H1 (cell line): ENCODE measurements around the gene NHSL2. TPM values are rescaled to one million over a fixed set of nuclear protein-coding genes. Genes with fewer than 3 reads are reported as not detected.

ENCODE experiments used
- CTCF ChIA-PET: fragments of 300-600 bp; sonication (Branson Sonifier 250); formaldehyde crosslinking; loops from one replicate; lab custom pipeline; 2021; ENCODE audit not compliant: partially characterized antibody; lab: Charles Lee
- POLR2A ChIA-PET: fragments of 300-600 bp; sonication (Branson Sonifier 250); formaldehyde crosslinking; loops from one replicate; lab custom pipeline; 2021; ENCODE audit warnings: inconsistent platforms; ENCODE audit not compliant: partially characterized antibody; lab: Charles Lee
- DNase-seq, 2 experiments: peaks; one replicate each; pipeline versions ENCODE4 v3.0.0 to v3.0.0-alpha.2; 2010 to 2022; ENCODE audit warnings: low spot score in 2 of 2, low read depth in 1 of 2, mixed read lengths in 1 of 2
- FAIRE-seq: peaks from 2 replicates; lab custom pipeline; 2011; peaks lifted over from hg19 to GRCh38; lab: Jason Lieb, UNC
- H2AFZ ChIP-seq: 2 replicates; pipeline ENCODE4 v1.8.1; 2012; ENCODE audit warnings: low read length, inconsistent platforms
- H2AK5ac ChIP-seq: 2 replicates; pipeline ENCODE4 v1.6.1; 2013; ENCODE audit warnings: low read depth, low read length
- H2BK120ac ChIP-seq: replicated peaks from 2 replicates; pipeline ENCODE3; 2013; ENCODE audit warnings: low read depth, low read length, inconsistent platforms
- H2BK12ac ChIP-seq: 2 replicates; pipeline ENCODE4 v1.6.1; 2013; ENCODE audit warnings: low read depth, low read length
- H2BK15ac ChIP-seq: 2 replicates; pipeline ENCODE4 v1.6.1; 2013; ENCODE audit warnings: low read length
- H2BK20ac ChIP-seq: 2 replicates; pipeline ENCODE4 v1.6.1; 2013; ENCODE audit warnings: low read length
- H2BK5ac ChIP-seq: 2 replicates; pipeline ENCODE4 v1.6.1; 2013; ENCODE audit warnings: low read depth, low read length
- H3K14ac ChIP-seq: 2 replicates; pipeline ENCODE4 v1.6.1; 2013; ENCODE audit warnings: inconsistent platforms; ENCODE audit not compliant: insufficient read length
- H3K18ac ChIP-seq: 2 replicates; pipeline ENCODE4 v1.6.1; 2013; ENCODE audit warnings: low read length; ENCODE audit errors: extremely low read depth
- H3K23ac ChIP-seq: 2 replicates; pipeline ENCODE4 v1.6.1; 2013; ENCODE audit warnings: inconsistent platforms; ENCODE audit not compliant: insufficient read length
- H3K23me2 ChIP-seq: 2 replicates; pipeline ENCODE4 v1.6.1; 2013; ENCODE audit warnings: low read depth, low read length
- H3K27ac ChIP-seq: 2 replicates; pipeline ENCODE4 v1.6.1; 2011; ENCODE audit warnings: low read depth, low read length, inconsistent platforms
- H3K27me3 ChIP-seq, 4 experiments: replicated peaks in 1 of 4; 1 replicate in 1 of 4; 2 replicates in 3 of 4; pipeline versions ENCODE4 v1.6.1 to v1.8.1; 2011 to 2013; ENCODE audit warnings: low read length in 3 of 4, mild to moderate bottlenecking in 3 of 4, inconsistent platforms in 2 of 4, mixed read lengths in 2 of 4, moderate library complexity in 1 of 4; ENCODE audit not compliant: control insufficient read depth in 3 of 4, insufficient read depth in 3 of 4; ENCODE audit errors: extremely low read depth in 1 of 4
- H3K36me3 ChIP-seq, 4 experiments: 2 replicates each; pipeline versions ENCODE4 v1.6.1 to v1.8.1; 2011 to 2013; ENCODE audit warnings: mild to moderate bottlenecking in 4 of 4, low read length in 3 of 4, moderate library complexity in 2 of 4, control low read depth in 1 of 4, inconsistent platforms in 1 of 4; ENCODE audit not compliant: insufficient read depth in 4 of 4, control insufficient read depth in 2 of 4
- H3K4ac ChIP-seq: replicated peaks from 2 replicates; pipeline ENCODE3; 2013; ENCODE audit warnings: low read length, low read depth, mixed read lengths, inconsistent platforms; ENCODE audit not compliant: insufficient read length
- H3K4me1 ChIP-seq, 4 experiments: replicated peaks in 1 of 4; 1 replicate in 1 of 4; 2 replicates in 3 of 4; pipeline versions ENCODE4 v1.6.1 to v1.8.1; 2011 to 2013; ENCODE audit warnings: low read length in 3 of 4, inconsistent platforms in 2 of 4, mixed read lengths in 1 of 4; ENCODE audit not compliant: insufficient read depth in 4 of 4, control insufficient read depth in 3 of 4
- H3K4me2 ChIP-seq, 2 experiments: 2 replicates each; pipeline versions ENCODE4 v1.6.1 to v1.8.1; 2011 to 2013; ENCODE audit warnings: low read depth in 2 of 2, low read length in 2 of 2, control low read depth in 1 of 2, inconsistent platforms in 1 of 2, mild to moderate bottlenecking in 1 of 2; ENCODE audit not compliant: insufficient read depth in 1 of 2
- H3K4me3 ChIP-seq, 4 experiments: fragments of 200-600, 300-600 bp in 1 of 4; sonication (generic), shearing (Covaris generic), sonication (Bioruptor Twin) in 1 of 4; 2 replicates each; pipeline versions ENCODE4 v1.5.1 to v1.8.1; 2011 to 2016; ENCODE audit warnings: low read length in 4 of 4, low read depth in 3 of 4, control low read depth in 2 of 4, inconsistent platforms in 2 of 4, mild to moderate bottlenecking in 2 of 4, mixed read lengths in 1 of 4, moderate library complexity in 1 of 4; ENCODE audit not compliant: insufficient read depth in 2 of 4; ENCODE audit errors: extremely low read depth in 1 of 4
- H3K56ac ChIP-seq: replicated peaks from 2 replicates; pipeline ENCODE3; 2013; ENCODE audit warnings: low read depth, mild to moderate bottlenecking, mixed read lengths, low read length, inconsistent platforms; ENCODE audit not compliant: insufficient read length
- H3K79me1 ChIP-seq: 2 replicates; pipeline ENCODE4 v1.6.1; 2013; ENCODE audit warnings: low read depth, low read length, control low read depth
- H3K79me2 ChIP-seq, 2 experiments: 2 replicates each; pipeline versions ENCODE4 v1.6.1 to v1.8.1; 2012 to 2013; ENCODE audit warnings: low read length in 2 of 2, mild to moderate bottlenecking in 2 of 2, inconsistent platforms in 1 of 2; ENCODE audit not compliant: insufficient read depth in 2 of 2, control insufficient read depth in 1 of 2
- H3K9ac ChIP-seq, 4 experiments: replicated peaks in 1 of 4; 1 replicate in 1 of 4; 2 replicates in 3 of 4; pipeline versions ENCODE4 v1.6.1 to v1.8.1; 2011 to 2013; ENCODE audit warnings: low read depth in 3 of 4, low read length in 3 of 4, control low read depth in 2 of 4, mild to moderate bottlenecking in 2 of 4, moderate library complexity in 2 of 4, inconsistent platforms in 1 of 4; ENCODE audit errors: extremely low read depth in 1 of 4
- H3K9me3 ChIP-seq, 2 experiments: 2 replicates each; pipeline versions ENCODE4 v1.6.1 to v1.8.1; 2012 to 2013; ENCODE audit warnings: mild to moderate bottlenecking in 2 of 2, moderate library complexity in 2 of 2, control low read depth in 1 of 2, inconsistent platforms in 1 of 2, low read depth in 1 of 2, low read length in 1 of 2, mixed read lengths in 1 of 2; ENCODE audit not compliant: insufficient read depth in 2 of 2
- H4K20me1 ChIP-seq, 2 experiments: replicated peaks in 1 of 2; 2 replicates each; pipeline versions ENCODE3 to v1.8.1; 2011 to 2013; ENCODE audit warnings: inconsistent platforms in 2 of 2, low read length in 2 of 2, mild to moderate bottlenecking in 1 of 2; ENCODE audit not compliant: insufficient read depth in 2 of 2, control insufficient read depth in 1 of 2
- H4K5ac ChIP-seq: 2 replicates; pipeline ENCODE4 v1.6.1; 2013; ENCODE audit warnings: low read length, low read depth, mixed read lengths, inconsistent platforms; ENCODE audit not compliant: insufficient read length
- H4K8ac ChIP-seq: 2 replicates; pipeline ENCODE4 v1.8.0; 2013; ENCODE audit warnings: mild to moderate bottlenecking, moderate library complexity, low read length, inconsistent platforms; ENCODE audit not compliant: insufficient read depth; ENCODE audit errors: extremely low read depth
- H4K91ac ChIP-seq: replicated peaks from 2 replicates; pipeline ENCODE3; 2013; ENCODE audit warnings: low read length, mixed read lengths, inconsistent platforms; ENCODE audit not compliant: insufficient read length
- YY1 ChIP-seq: IDR thresholded peaks from 2 replicates; pipeline ENCODE4 v1.6.1; 2011; ENCODE audit warnings: low read depth, mild to moderate bottlenecking, low read length
- WGBS, 2 experiments: shearing (Covaris generic) in 1 of 2; methylation state at CpG; one replicate each; pipeline versions ENCODE4 v1.1.6 to v1.1.7; 2013 to 2015; ENCODE audit warnings: low lambda C conversion rate in 2 of 2, mixed read lengths in 2 of 2, inconsistent platforms in 1 of 2, low coverage in 1 of 2, missing lambda C conversion rate in 1 of 2; ENCODE audit not compliant: insufficient replicate concordance in 2 of 2, insufficient coverage in 1 of 2, insufficient read length in 1 of 2; ENCODE audit errors: extremely low coverage in 1 of 2, missing lambda C conversion rate in 1 of 2; 5-methylcytosine and 5-hydroxymethylcytosine counted together
- polyA plus RNA-seq, 7 experiments: library from polyadenylated mRNA; depleted of rRNA in 3 of 7; stranded (reverse) in 5 of 7; unstranded in 2 of 7; fragments of >200 nt in 5 of 7; fragments of 200-250 nt in 2 of 7; gene quantifications; 1 replicate in 5 of 7; 2 replicates in 1 of 7; 4 replicates in 1 of 7; pipeline versions ENCODE4 v1.2.1 to v1.2.3, GENCODE V29; 2011 to 2013; ENCODE audit warnings: missing spikeins in 2 of 7, mixed read lengths in 2 of 7
- total RNA-seq: library from RNA; stranded (reverse); fragmentation: NEBNext Ultra II Directional; extraction: Animal tissue kit (Norgen Biotek cat#: 25700); gene quantifications from 2 replicates; pipeline ENCODE4 v1.2.1, GENCODE V29; 2021

NHSL2 gene
- total and polyA plus RNA-seq, 2 of the 8 experiments (the other 6 are each of a cell fraction or from before 2014, with no cell fraction given), result 3.7 to 7.2 TPM

GRCh38 chrX:71938371-71938770 lies 27.7 kb downstream of the NHSL2 start:
- FAIRE-seq, result no peak
- no peak overlapping the region for H4K8ac ChIP-seq
- POLR2A ChIA-PET, result interaction anchor here (1.2 kb wide), 1 partner anchor 19 kb away, joined by 5 read pairs; no protein-coding TSS in a partner anchor

More at GRCh38 chrX:71938371-71938770, 27.7 kb downstream of the NHSL2 start:
- Histone ChIP-seq H3K4me3 (no peak overlapping the region), H3K27me3 (no peaks in the 10 kb centered on the region), H4K5ac (no peak overlapping the region), H4K20me1 (no peaks in the 10 kb centered on the region), H2BK20ac (no peak overlapping the region), H2BK12ac (no peak overlapping the region), H2AK5ac (no peak overlapping the region), H3K36me3 (no peaks in the 10 kb centered on the region), H3K23ac (no peak overlapping the region), H3K56ac (no peak overlapping the region), H3K23me2 (no peaks in the 10 kb centered on the region), H2BK5ac (no peak overlapping the region), H2BK15ac (no peak overlapping the region), H3K9ac (no peak overlapping the region), H3K79me1 (no peaks in the 10 kb centered on the region; the same call in 1 of the 2 replicates), H3K4me2 (no peak overlapping the region), H4K91ac (no peak overlapping the region), H3K27ac (no peak overlapping the region), H3K18ac (no peak overlapping the region), H3K4ac (no peak overlapping the region), H2AFZ (no peak overlapping the region), H3K4me1 (peaks cover 4 to 17% (median 10%) of the 10 kb centered on the region in 4 experiments; a peak in 5 of 7 replicates), H2BK120ac (no peak overlapping the region), H3K9me3 (no peaks in the 10 kb centered on the region), H3K79me2 (peaks cover 0 to 45% of the 10 kb centered on the region in 2 experiments; a peak in 2 of 4 replicates), H3K14ac (no peak overlapping the region)
- CTCF ChIA-PET, result interaction anchor here (1.2 to 2.4 kb wide), 2 partner anchors 28 to 91 kb away, joined by 3 to 12 read pairs; partner anchors contain the start of gene NHSL2
- no peak for DNase-seq
- WGBS, 2 experiments, result 93% methylated on average over 4 of the region's 5 CpGs; no CpG with 5 or more reads in 1 of the 2 experiments
- TF ChIP-seq YY1, result no peak
